HG03135 (cell line): ENCODE data around the gene STC2.

Source experiments
- ATAC-seq: cut with Tn5 transposase; IDR thresholded peaks from one replicate; pipeline ENCODE4 v1.9.1; 2021; ENCODE audit warnings: mild to moderate bottlenecking, moderate library complexity; ENCODE audit not compliant: unreplicated experiment

Gene STC2

DNA sequence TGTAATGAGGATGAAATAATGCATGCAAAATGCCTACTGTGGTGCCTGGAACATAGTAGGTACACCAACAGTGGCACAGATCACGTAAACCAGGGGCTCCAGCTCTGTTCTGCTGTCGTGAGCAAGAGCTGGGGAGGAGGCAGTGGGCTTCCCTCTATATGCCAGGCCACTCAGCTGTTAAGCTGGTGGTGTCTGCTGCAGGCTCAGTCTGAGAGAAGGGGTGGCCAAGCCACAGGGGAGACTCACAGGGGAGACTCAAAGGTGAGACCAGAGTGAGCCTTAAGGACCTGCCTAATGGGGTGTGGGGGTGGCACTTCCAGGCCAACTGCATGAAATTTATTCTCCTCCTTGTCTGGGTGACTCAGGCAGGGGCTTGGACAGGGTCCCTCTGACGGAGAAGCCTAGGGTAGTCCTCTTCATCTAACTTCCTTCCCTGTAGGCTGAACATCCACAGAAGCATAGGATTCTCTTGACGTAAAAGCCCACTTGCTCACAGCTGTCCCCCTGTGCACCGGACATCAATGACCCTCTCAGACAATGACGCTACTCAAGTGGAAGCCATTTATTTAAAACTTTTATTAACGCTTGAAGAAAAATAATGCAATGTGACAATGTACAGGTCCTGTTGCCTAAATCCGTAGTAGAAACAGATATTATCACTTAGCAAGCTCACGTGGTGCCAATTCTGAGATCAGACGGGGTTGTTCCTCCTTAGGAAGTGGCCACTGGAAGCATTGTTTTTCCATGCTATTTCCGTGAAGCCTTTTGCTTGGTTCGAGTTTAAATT is 13.9 kb downstream of the STC2 start:
- ATAC-seq = no peak

DNA sequence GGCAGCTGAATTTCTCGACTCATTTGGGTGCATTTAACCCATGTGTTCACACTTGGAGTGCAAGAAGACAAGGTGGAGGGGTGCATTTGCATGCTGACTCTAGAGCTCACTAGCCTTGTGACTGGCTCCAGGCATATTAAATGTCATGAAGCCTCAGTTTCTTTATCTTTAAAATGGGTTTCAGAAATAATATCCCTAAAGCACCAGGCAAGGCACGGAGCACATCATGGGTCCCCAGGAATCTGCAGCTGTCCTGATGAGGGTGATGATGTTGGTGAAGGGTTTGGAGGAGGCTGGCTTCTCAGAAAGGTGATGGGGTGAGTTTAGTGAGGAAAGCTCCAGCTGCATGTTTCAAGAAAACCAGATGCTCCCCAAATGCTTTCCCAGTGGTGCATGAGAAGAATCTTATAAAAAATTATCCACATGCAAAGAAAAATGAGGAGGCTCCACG is 14.8 kb downstream of the STC2 start:
- no peak for ATAC-seq

DNA sequence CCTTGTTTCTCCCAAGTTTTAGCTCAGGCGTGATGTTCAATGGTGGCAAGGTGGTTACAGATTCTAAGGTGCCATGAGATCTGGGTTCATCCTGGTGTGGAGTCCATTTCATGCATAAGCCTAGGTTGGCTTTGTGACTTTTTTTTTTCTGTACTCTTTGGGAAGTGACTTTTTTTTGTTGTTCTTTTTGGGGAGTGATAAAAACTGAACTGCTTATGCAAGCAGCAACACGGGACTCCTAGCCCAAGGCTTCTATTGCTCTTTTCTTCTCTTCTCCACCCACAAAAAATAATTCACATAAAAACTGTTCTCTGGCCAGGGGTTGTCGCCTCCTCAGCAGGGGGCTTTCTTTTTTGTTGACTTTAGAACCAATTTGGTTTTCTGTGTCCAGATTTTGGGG is 15.4 kb downstream of the STC2 start:
- ATAC-seq = no peak

- ATAC-seq = no peak
Observed at GRCh38 chr5:173311818-173312585, 16.2 kb downstream of the STC2 start.

DNA sequence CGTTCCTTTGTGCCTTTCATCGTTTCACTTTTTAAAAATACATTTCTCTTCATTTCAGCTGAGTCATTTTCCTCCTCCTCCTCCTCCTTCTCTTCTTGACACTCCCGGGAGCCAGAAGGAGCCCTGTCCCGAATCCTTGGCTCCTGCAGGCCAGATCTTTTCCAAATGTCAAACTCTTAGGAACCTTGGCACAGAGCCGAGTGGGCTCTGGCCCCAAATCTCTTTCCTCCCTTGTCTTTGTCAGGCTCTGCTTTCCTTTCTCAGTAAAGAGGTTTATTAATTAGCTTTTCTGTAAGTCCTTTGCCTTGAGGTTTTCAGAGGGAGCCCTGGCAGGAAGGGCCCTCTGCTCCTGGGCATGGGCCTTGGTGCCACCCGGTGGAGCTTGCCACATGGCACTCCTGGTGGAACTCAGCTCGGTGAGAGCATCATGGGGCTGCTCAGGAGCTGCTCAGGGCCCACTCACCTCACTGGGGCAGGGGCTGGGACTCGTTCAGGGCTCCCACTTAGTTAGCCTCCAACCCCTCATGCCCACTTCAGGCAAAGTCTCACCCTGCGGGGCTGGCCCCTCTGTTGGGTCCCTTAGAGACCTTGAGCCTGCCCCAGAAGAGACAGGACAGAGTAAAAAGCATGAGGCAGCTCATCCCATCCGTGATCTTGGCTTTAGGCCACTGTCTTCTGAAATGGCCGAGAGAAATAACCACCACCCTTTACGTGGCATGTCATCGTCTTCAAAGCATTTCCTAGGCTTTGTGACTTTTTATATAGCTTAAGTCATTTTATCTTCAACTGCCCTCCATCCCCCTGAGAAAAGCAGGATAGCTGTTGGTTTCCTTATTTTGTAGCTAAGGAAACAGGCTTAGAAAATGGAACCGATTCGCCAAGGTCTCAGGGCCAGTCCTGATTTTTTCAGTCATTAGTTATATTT is 17.1 kb downstream of the STC2 start:
- ATAC-seq = no peak

- ATAC-seq = no peak
Observed at GRCh38 chr5:173310218-173310769, 17.9 kb downstream of the STC2 start.

DNA sequence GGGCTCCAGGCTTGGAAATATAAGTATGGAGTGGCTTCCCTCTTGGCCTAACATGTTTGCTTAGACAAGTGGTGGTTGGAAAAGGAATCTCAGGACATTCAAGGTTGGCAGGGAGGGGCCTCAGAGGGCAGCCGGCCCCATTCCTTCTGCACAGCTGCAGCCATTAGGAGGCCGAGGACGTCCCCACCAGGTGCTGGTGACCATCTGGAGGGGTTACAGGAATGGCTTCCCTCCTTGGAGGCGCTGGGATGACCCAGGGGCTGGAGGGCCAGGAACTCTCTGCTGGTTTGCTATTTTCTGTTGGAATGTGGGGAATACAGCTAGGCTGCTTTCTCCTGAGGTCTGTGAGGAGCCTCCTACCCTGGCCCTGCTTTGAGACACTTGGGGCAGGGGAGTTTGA is 18.5 kb downstream of the STC2 start:
- no peak for ATAC-seq

GRCh38 chr5:173308226-173308625 is 20.0 kb downstream of the STC2 start:
- no peak for ATAC-seq

- no peak for ATAC-seq
Observed at GRCh38 chr5:173307695-173308094, 20.5 kb downstream of the STC2 start.

DNA sequence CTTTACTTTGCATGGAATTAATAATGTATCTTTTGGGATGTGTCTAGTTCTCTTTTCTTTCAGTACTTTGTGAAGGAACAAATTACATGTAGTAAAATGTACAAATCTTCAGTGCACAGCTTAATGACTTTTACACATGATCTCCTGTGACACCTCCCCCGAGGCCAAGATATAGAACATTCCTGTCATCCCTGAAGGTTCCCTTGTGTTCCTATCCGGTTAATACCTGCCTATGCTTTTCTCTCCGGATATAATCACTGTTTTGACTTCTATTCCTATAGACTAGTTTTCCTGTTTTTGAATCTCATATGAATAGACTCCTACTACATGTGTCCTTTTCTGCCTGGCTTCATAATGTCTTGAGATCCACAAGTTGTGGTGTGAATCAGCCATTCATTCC is 21.5 kb downstream of the STC2 start:
- no peak for ATAC-seq

DNA sequence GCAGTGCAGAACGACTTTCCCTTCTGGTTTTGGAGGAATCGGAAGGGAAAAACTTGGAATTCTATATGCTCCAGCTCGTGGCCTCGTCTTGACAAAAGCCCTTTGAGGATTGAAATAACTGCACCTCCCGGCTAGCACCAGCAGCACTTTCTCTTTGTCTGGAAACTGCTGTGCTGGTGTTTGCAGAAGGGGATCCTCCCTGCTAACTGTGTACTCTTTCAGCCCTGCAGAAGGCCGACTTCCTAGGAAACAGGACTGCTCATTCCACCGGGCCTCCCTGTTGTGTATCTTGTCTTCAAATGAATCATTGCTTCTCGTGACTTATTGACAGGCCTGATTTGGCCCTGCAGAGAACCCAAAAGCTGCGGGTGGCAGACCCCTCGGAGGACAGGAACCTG is 23.6 kb downstream of the STC2 start:
- no peak for ATAC-seq

GRCh38 chr5:173303878-173304590 is 24.2 kb downstream of the STC2 start:
- no peak for ATAC-seq

GRCh38 chr5:173302546-173303155 is 25.6 kb downstream of the STC2 start:
- ATAC-seq = no peak

DNA sequence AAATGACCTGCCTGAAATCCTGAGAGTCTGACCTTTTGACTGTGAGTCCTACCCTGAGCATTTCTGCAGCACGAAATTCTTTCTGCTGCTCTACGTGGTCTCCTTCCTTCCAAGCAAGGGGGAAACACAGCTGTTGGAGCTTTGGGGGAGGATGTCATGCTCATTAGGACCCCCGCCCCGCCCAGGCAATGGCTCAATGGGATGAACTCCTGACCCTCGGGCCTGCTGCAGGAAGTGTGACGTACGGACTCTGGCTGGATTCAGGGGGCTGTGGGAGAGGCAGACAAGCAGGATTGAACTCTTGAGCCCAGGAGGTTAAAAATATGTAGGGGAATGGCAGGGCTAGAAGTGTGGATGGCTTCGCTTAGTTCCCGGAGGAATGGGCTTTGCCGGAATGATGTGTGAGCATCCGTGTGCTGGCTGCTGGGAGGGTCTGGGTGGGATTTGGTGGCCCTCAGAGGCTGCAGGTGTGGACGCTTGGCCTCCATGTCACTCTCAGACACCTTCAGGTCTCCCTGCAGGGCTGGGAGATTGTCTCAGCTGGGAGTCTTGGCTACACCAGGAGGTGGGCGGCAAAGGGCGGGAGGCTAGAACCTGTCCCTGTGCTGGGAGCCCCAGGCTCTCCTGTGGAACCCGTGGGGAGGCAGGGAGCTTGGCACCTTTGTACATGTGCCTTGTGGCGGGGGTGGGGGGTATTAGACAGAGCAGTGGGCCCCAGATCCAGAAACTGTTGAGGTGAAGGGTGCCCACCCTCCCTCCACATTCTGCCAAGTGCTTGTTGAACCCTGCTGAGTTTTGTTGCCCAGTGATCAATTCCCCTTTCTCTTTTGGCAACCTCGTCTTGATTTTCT is 26.3 kb downstream of the STC2 start:
- ATAC-seq = no peak

GRCh38 chr5:173300389-173301047 is 27.7 kb downstream of the STC2 start:
- no peak for ATAC-seq

DNA sequence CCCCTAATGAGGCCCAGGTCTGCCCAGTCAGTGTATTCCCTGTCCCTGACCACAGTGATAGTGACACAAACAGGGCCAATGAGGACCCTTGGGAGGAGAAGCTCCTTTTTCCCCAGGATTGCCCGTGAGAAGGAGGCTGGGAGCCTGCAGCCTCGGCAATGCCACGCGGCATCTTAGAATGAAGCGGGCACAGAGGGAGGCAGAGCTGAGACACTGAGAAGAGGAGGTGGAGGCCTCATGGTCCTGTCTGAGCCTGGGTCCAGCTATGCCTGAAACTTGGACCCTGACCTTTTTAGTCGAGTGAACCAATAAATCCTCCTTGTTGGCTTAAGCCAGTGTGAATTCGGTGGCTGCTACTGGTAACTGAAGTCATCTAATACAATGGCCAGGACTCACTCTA is 28.4 kb downstream of the STC2 start:
- ATAC-seq = no peak

DNA sequence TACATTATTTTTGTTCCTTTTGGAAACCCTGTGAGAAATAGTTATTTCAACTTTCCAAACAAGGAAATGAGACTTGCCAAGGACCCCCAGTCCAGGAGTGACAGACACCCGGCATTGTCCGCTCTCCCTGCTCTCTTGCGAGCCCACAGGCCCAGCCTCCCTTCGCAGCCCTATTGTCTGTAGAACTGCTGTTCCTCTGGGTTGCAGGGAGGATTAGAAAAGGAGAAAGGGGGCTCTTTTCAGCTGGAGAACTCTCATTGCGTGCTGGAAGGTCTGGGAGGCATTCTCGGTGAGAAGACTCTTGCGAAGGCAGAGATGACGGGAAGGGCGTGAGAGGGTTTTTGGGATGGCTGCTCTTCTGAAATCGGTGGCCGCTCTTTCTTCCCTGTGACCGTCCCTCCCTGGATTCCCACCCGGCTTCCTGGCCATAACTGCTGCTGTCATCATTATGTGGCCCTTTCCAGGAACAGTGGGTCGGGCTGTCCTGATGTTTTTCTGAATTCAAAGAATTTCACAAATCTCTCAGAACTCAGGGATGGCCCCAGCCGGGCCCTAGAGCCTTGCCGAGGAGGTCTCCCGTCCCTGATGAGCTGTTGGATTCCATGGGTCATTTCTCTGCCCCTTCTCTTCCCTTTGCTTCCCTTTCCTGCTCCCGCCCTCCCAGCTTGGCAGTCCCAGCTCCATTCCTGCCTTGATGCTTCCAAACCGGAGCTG is 29.8 kb downstream of the STC2 start:
- ATAC-seq = no peak

DNA sequence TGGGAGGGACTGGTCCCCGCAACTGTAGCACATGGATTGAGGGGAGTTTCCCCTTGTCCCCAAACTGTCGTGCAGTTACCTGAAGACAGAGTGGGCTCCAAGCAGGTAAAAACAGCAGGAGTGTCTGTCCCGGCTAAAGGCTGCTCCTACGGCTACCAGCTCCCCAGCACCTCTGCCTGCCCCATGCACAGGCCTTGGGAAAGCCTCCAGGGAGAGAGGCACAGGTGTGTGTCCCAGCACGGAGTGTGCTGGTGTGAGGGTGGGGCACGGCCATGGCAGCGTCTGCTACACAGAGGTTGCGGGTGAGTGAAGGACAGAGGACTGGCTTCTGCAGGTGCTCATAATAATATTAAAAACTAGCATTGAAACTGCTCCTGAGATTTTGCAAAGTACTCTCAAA is 30.4 kb downstream of the STC2 start:
- ATAC-seq = no peak
